ENCODE data around the gene COX8A. TPM values are rescaled to one million over a fixed set of nuclear protein-coding genes. Genes with fewer than 3 reads are reported as not detected.

COX8A gene
- total and polyA plus RNA-seq, 2 of the 8 experiments (the other 6 are each of a cell fraction or from before 2014, with no cell fraction given) = 365 to 1,720 TPM

DNA sequence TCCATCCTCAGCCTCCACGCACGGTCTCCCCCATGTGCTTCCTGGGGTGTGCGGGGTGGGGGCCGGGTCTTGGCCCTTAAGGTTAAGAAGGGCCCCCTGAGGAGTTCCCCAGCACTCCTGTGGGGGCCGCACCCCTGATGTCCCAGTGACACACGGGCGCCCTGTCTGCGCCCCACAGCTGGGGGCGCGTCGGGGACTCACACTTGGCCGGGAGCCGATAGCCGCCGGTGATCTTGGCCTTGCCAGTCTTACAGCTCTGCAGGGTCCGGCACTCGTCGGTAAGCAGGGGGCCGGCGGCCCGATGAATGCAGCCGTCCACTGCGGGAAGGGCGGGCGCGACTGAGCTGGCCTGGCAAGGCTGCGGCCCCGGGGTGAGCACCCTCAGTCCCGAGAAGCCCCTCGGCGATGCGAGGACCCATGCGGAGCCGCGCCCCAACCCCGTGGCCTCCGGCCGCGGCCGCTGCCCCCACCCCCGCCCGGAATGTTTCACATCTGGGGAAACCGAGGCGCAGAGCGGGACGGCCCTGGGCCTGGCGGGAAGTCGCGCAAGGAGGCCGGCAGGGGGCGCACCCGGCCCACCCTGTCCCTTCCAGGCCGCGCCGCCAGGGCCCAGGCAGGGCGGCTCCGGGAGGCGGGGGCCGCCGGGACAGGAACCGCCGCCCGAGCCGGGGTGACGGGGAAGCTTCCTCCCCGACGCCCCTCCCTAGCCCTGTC, 25.8 kb downstream of the COX8A start (continued):
- no peak for TF ChIP-seq HDAC6 (IDR thresholded peaks at IDR 0.05; ENCODE audit: low read depth, low read length)
- TF ChIP-seq POLR2A (IDR thresholded peaks at IDR 0.05; ENCODE audit: control extremely low read depth in 1 of 2, low read depth in 2 of 2, low read length in 2 of 2) = no peak
- no peak for TF ChIP-seq JUN (IDR thresholded peaks at IDR 0.05; ENCODE audit: low read depth, low read length)
- TF ChIP-seq BRCA1 (IDR thresholded peaks at IDR 0.05; ENCODE audit: low read depth, low read length) = no peak
- TF ChIP-seq KDM4A (IDR thresholded peaks at IDR 0.05; ENCODE audit: low read depth, low read length, severe bottlenecking) = no peak
- TF ChIP-seq SP1 (IDR thresholded peaks at IDR 0.05; ENCODE audit: low read depth, low read length) = no peak
- no peak for TF ChIP-seq BACH1 (IDR thresholded peaks at IDR 0.05; ENCODE audit: low read length)
- TF ChIP-seq MAFK (IDR thresholded peaks at IDR 0.05; ENCODE audit: low read depth, low read length) = no peak
- TF ChIP-seq TAF7 (optimal IDR thresholded peaks at IDR 0.05; ENCODE audit: borderline replicate concordance, low read depth, low read length) = no peak
- TF ChIP-seq CHD2 (IDR thresholded peaks at IDR 0.05; ENCODE audit: low read length) = no peak
- TF ChIP-seq, protein P1, sequence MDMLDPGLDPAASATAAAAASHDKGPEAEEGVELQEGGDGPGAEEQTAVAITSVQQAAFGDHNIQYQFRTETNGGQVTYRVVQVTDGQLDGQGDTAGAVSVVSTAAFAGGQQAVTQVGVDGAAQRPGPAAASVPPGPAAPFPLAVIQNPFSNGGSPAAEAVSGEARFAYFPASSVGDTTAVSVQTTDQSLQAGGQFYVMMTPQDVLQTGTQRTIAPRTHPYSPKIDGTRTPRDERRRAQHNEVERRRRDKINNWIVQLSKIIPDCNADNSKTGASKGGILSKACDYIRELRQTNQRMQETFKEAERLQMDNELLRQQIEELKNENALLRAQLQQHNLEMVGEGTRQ (IDR thresholded peaks at IDR 0.05; ENCODE audit: low read length) = no peak
- TF ChIP-seq TBP (IDR thresholded peaks at IDR 0.05; ENCODE audit: low read depth, low read length) = peak; percentile 9; the same call in 1 of the 2 replicates
- no peak for TF ChIP-seq JUND (IDR thresholded peaks at IDR 0.05; ENCODE audit: low read length)
- TF ChIP-seq TCF12 (IDR thresholded peaks at IDR 0.05; ENCODE audit: low read depth, low read length) = no peak
- no peak for TF ChIP-seq RFX5 (IDR thresholded peaks at IDR 0.05; ENCODE audit: borderline replicate concordance, low read depth, low read length)
- no peak for TF ChIP-seq SP4 (IDR thresholded peaks at IDR 0.05; ENCODE audit: low read length)
- TF ChIP-seq CREB1 (IDR thresholded peaks at IDR 0.05) = 0 out of 2 replicates have a peak, but pooled peaks have one; percentile 8
- no peak for TF ChIP-seq RBBP5 (IDR thresholded peaks at IDR 0.05; ENCODE audit: borderline replicate concordance, low read depth, low read length)
- no peak for TF ChIP-seq BCL11A (IDR thresholded peaks at IDR 0.05; ENCODE audit: low read depth in 2 of 2, low read length in 2 of 2)
